HG03521 (cell line): ENCODE data around the gene ASCL5.

Experiments
- ATAC-seq: cut with Tn5 transposase; IDR thresholded peaks from one replicate; pipeline ENCODE4 v1.9.1; 2021; ENCODE audit warnings: mild to moderate bottlenecking, moderate library complexity; ENCODE audit not compliant: unreplicated experiment

Gene ASCL5

DNA sequence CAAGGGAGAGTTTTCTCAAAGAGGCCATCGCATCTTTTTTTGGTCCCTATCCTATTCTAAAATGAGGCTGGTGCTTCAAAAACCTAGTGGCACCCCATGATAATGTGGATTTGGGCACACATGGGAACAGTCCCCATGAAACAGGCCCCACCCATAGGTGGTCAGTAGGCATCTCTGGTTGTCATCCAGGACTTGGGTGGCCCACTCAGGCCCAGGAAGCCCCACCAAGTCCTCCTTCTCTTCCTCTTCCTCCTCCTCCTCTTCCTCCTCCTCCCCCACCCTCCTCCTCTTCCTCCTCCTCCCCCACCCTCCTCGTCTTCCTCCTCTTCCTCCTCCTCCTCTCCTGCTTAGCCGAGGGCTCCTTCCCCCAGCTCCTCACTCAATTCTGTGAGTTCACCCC lies 15.3 kb downstream of the ASCL5 start:
- ATAC-seq: no peak

DNA sequence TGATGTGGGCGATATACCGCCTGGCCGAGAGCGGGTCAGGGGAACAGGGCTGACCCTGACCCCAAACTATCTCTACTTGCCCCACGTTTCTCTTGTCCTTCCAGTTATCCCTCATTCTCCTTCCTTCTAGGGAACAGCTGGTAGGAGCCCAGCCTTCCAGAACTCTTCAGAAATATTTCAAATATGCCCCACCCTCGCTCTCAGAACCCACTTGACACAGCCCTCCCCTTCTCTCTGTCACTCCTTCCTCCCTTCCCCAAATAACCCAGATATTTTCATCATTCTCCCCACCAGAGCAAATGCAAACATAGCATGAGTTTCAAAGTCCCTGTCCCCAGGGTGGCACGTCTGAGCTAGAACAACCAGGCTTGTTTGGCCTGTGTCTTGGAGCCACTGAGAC lies 15.8 kb downstream of the ASCL5 start:
- ATAC-seq: no peak

DNA sequence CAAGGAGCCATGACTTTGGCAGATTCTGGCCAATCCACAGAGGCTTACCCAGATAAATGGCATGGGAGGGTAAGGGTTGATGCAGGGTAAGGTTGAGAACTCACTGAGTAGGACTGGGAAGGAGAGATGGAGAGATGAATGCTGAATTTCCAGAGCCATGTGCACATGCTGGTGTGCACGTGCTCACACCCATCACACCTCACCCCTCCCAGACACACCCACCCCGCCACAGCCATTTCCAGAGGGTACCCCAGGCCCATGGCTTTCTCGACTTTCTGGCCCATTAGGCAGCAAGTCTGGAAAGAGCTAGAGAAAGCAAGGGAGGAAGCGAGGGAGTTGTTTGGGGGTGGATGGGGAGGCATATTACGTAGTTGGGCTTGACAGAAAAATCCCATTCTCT lies 16.4 kb downstream of the ASCL5 start:
- no peak for ATAC-seq

GRCh38 chr1:201110138-201110537 lies 16.8 kb downstream of the ASCL5 start:
- no peak for ATAC-seq

- ATAC-seq: no peak
Measured at GRCh38 chr1:201109651-201110050, 17.3 kb downstream of the ASCL5 start.

DNA sequence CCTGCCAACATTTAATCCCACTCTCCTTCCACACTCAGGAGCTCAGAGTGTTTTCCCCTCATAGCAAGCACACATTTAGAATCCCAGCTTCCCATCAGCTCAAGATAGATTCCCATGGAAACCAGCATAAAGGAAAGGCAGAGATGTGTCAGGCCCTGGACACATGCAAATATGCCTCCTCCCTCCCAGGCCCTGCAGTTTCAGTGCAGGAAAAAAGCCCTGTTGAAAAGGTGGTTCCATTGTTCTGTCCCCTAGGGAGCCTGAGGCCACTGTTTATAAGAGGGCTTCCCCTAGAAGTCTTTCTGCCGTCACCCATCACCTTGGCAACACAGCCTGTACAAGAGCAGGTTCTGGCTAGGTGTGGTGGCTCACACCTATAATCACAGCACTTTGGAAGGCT lies 18.4 kb downstream of the ASCL5 start:
- no peak for ATAC-seq

GRCh38 chr1:201105688-201106087 lies 21.3 kb downstream of the ASCL5 start:
- ATAC-seq: no peak

GRCh38 chr1:201104141-201104540 lies 22.8 kb downstream of the ASCL5 start:
- ATAC-seq: no peak

GRCh38 chr1:201103666-201104065 lies 23.3 kb downstream of the ASCL5 start:
- ATAC-seq: no peak

DNA sequence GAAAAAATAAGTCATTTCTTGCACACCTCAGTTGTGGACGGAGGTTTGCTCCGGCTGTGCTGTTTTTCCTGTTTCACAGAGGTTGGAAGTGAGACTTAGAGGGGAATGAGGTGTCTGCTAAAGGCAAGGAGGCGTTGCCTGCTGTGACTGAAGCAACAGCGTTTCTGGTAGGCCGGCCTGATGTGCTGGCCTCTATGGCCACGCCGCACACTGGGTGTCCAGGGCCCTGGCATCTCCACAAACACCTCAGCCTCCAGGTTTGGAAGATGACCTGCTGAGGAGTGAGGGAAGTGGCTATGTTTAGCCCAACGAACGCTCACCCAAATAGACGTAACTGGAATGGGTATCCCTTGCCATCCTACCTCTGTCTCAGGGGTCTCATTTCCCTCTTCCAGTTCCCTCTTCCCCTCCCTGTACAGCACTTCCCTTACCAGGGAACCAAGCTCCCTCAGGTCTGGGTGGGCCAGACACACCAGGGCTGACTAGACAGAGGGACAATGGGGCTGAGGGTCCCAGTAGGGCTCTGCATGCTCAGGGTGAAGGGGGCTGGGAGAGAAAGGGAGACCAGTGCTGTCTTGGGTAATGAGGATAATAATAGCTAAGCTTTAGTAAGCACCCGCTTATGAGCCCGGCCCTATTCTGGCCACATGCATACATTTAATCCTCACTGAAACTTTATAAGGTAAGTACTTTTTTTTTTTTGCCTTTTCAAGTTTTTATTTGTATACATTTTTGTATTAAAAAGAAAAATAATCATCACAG lies 26.6 kb downstream of the ASCL5 start:
- ATAC-seq: no peak

- no peak for ATAC-seq
Measured at GRCh38 chr1:201098992-201099677, 27.8 kb downstream of the ASCL5 start.

- no peak for ATAC-seq
Measured at GRCh38 chr1:201096977-201097856, 29.8 kb downstream of the ASCL5 start.

DNA sequence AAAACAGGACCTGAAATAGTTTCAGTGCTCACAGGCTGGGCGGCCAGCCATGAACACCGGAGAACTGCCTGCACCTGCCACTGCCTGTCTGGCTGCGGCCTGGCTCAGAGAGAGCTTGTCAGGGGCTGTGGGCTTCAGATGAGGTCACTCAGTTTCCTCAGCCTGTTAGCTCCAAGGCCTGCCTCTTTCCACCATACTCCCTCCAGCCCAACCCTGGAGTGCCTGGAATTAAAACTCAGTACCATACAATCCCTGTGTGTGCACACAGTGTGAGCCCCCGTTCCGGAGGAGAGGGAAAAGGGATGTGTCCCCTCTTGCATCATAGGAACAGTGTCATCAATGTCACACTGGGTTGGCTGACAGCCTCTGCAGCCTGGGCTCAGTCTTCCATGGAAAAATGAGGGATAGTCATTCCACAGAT lies 30.9 kb downstream of the ASCL5 start:
- ATAC-seq: peak; percentile 38

DNA sequence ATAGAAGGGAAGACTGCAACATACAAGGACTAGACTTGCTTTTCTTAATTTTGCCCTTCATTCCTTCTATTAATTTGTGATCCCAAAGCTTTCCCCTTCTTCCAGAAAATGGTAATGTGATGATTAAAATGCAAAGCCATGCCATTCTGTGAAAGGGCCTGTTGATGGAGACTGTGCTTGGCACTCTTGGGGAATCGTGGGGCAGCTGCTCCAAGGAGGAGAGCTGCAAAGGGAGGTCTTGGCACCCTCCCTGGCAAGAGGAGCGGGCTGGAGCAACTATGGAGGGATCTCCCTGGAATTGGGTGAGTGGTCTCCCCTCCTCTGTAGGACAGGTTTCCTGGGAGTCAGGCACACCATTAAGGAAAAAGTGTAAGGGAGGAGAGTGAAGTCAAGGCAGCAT lies 31.4 kb downstream of the ASCL5 start:
- ATAC-seq: no peak

- ATAC-seq: no peak
Measured at GRCh38 chr1:201094832-201095231, 32.2 kb downstream of the ASCL5 start.

DNA sequence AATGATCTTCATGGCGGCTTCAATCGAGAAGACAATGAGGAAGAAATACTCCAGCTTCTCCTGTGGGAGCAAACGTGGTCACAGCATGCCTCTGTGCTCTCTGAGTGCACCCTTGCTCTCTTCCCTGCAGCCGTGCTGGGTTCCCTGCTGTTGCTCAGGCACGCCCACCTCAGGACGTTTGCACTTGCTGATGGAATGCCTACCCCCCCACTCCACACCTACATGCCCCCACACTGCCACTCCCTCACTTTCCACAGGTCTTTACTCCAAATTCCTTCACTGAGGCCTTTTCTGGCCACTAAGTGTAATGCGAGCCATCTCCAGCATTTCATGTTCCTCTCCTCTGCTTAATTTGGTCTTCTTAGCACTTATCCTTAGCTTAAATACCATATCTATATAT lies 33.0 kb downstream of the ASCL5 start:
- no peak for ATAC-seq

DNA sequence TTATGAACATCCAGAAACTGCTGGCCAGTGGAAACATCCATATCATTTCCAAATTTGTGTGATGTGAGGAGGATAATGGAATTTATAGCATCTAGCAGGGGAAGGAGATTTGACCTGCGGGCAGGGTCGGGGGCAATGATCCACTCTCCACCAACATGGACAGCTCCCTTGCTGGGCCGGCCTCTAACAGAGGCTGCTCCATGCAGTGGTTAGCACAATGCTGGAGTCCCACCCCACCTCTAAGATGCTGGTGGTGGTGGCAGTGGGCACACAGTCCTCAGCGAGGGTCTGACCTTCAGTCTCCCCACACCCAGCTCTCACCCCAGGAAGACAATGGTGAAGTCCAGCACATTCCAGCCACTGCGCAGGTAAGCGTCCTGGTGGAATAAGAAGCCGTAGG lies 33.4 kb downstream of the ASCL5 start:
- ATAC-seq: no peak

DNA sequence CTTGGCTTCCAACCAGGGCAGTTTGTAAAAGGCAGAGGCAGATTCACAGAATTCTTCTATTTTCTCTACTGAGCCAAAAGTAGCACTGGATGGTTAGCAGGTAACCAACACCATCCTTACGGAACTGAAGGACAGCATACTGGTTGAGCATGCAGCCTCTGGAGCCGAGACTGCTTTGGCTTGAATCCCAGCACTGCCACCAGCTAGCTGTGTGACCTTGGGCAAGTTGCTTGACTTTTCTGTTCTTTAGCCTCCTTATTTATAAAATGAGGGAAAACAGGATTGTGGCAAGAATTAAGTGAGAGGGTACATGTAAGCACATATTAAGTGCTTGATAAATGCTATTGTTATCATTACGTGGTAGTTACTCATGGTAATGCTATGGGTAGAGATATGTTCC lies 34.2 kb downstream of the ASCL5 start:
- ATAC-seq: no peak

DNA sequence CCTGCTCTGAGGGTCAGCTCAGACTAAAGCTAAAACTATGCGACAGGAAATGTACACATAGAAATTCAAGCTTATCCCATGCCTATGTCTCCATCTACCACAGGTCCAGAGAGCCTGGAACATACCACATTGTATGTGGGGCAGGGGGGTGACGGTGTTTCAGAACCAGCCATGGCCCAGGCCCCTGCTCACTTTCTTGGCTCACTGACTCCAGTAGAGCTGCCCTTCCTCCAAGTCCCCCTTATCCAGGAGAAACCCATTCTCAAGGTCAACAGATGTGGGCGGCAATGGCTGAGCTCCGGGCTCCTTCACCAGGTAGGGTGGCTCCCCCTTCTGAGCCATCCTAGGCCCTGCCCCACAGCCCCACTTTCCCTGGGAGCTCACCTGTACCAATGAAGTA lies 35.7 kb downstream of the ASCL5 start:
- ATAC-seq: no peak

- ATAC-seq: no peak
Measured at GRCh38 chr1:201090541-201090940, 36.4 kb downstream of the ASCL5 start.

GRCh38 chr1:201089596-201089995 lies 37.4 kb downstream of the ASCL5 start:
- no peak for ATAC-seq
